Panc1 (cell line): ENCODE results near the gene AKT1.

Source experiments
- POLR2AphosphoS5 ChIP-seq: IDR thresholded peaks from 2 replicates; pipeline ENCODE4 v1.6.1; 2012; ENCODE audit warnings: mild to moderate bottlenecking, low read depth, low read length, moderate library complexity
- TF ChIP-seq, protein P1 (sequence below): fragments of 450-650 bp; IDR thresholded peaks from 2 replicates; pipeline ENCODE4 v1.5.1; 2017; ENCODE audit warnings: mild to moderate bottlenecking
- TF ChIP-seq, protein P2 (sequence below), 2 experiments: IDR thresholded peaks; 2 replicates each; pipeline ENCODE4 v1.6.1; 2011 to 2012; ENCODE audit warnings: low read depth in 2 of 2, control low read depth in 1 of 2, low read length in 1 of 2, mild to moderate bottlenecking in 1 of 2, moderate library complexity in 1 of 2; ENCODE audit not compliant: insufficient read depth in 1 of 2

DNA sequence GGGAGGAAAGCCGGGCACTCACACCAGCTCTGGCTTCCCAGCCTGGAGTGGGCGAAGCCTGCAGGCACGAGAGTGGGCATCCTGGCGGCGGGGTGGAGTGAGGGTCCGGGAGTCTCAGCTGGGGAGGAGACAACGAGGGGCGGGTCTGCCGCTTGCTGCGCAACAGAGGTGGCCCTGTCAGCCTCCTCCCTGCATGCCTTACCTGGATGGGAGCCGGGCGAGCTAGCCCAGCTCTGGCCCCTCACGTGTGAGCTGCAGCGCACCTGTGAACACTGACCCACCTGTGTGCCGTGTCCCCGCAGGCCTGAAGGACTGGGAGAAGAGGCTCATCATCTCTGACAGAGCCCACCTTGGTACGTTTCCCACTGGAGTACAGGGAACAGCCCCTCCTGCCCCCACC, 56.5 kb downstream of the AKT1 start:
- TF ChIP-seq, protein P1, sequence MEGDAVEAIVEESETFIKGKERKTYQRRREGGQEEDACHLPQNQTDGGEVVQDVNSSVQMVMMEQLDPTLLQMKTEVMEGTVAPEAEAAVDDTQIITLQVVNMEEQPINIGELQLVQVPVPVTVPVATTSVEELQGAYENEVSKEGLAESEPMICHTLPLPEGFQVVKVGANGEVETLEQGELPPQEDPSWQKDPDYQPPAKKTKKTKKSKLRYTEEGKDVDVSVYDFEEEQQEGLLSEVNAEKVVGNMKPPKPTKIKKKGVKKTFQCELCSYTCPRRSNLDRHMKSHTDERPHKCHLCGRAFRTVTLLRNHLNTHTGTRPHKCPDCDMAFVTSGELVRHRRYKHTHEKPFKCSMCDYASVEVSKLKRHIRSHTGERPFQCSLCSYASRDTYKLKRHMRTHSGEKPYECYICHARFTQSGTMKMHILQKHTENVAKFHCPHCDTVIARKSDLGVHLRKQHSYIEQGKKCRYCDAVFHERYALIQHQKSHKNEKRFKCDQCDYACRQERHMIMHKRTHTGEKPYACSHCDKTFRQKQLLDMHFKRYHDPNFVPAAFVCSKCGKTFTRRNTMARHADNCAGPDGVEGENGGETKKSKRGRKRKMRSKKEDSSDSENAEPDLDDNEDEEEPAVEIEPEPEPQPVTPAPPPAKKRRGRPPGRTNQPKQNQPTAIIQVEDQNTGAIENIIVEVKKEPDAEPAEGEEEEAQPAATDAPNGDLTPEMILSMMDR, result no peak
- no peak for TF ChIP-seq POLR2AphosphoS5
- TF ChIP-seq, protein P2, sequence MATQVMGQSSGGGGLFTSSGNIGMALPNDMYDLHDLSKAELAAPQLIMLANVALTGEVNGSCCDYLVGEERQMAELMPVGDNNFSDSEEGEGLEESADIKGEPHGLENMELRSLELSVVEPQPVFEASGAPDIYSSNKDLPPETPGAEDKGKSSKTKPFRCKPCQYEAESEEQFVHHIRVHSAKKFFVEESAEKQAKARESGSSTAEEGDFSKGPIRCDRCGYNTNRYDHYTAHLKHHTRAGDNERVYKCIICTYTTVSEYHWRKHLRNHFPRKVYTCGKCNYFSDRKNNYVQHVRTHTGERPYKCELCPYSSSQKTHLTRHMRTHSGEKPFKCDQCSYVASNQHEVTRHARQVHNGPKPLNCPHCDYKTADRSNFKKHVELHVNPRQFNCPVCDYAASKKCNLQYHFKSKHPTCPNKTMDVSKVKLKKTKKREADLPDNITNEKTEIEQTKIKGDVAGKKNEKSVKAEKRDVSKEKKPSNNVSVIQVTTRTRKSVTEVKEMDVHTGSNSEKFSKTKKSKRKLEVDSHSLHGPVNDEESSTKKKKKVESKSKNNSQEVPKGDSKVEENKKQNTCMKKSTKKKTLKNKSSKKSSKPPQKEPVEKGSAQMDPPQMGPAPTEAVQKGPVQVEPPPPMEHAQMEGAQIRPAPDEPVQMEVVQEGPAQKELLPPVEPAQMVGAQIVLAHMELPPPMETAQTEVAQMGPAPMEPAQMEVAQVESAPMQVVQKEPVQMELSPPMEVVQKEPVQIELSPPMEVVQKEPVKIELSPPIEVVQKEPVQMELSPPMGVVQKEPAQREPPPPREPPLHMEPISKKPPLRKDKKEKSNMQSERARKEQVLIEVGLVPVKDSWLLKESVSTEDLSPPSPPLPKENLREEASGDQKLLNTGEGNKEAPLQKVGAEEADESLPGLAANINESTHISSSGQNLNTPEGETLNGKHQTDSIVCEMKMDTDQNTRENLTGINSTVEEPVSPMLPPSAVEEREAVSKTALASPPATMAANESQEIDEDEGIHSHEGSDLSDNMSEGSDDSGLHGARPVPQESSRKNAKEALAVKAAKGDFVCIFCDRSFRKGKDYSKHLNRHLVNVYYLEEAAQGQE (IDR thresholded peaks at IDR 0.05; ENCODE audit: insufficient read depth in 1 of 2, low read depth in 2 of 2, low read length in 1 of 2), result no peak
